H1 (cell line): ENCODE data around the gene RBM20. TPM values are rescaled to one million over a fixed set of nuclear protein-coding genes. Genes with fewer than 3 reads are reported as not detected.

Source experiments
- CTCF ChIA-PET: fragments of 300-600 bp; sonication (Branson Sonifier 250); formaldehyde crosslinking; loops from one replicate; lab custom pipeline; 2021; ENCODE audit not compliant: partially characterized antibody; lab: Charles Lee
- POLR2A ChIA-PET: fragments of 300-600 bp; sonication (Branson Sonifier 250); formaldehyde crosslinking; loops from one replicate; lab custom pipeline; 2021; ENCODE audit warnings: inconsistent platforms; ENCODE audit not compliant: partially characterized antibody; lab: Charles Lee
- DNase-seq, 2 experiments: peaks; one replicate each; pipeline versions ENCODE4 v3.0.0 to v3.0.0-alpha.2; 2010 to 2022; ENCODE audit warnings: low spot score in 2 of 2, low read depth in 1 of 2, mixed read lengths in 1 of 2
- FAIRE-seq: peaks from 2 replicates; lab custom pipeline; 2011; peaks lifted over from hg19 to GRCh38; lab: Jason Lieb, UNC
- H2AFZ ChIP-seq: 2 replicates; pipeline ENCODE4 v1.8.1; 2012; ENCODE audit warnings: low read length, inconsistent platforms
- H2AK5ac ChIP-seq: 2 replicates; pipeline ENCODE4 v1.6.1; 2013; ENCODE audit warnings: low read depth, low read length
- H2BK120ac ChIP-seq: replicated peaks from 2 replicates; pipeline ENCODE3; 2013; ENCODE audit warnings: low read depth, low read length, inconsistent platforms
- H2BK12ac ChIP-seq: 2 replicates; pipeline ENCODE4 v1.6.1; 2013; ENCODE audit warnings: low read depth, low read length
- H2BK15ac ChIP-seq: 2 replicates; pipeline ENCODE4 v1.6.1; 2013; ENCODE audit warnings: low read length
- H2BK20ac ChIP-seq: 2 replicates; pipeline ENCODE4 v1.6.1; 2013; ENCODE audit warnings: low read length
- H2BK5ac ChIP-seq: 2 replicates; pipeline ENCODE4 v1.6.1; 2013; ENCODE audit warnings: low read depth, low read length
- H3K14ac ChIP-seq: 2 replicates; pipeline ENCODE4 v1.6.1; 2013; ENCODE audit warnings: inconsistent platforms; ENCODE audit not compliant: insufficient read length
- H3K18ac ChIP-seq: 2 replicates; pipeline ENCODE4 v1.6.1; 2013; ENCODE audit warnings: low read length; ENCODE audit errors: extremely low read depth
- H3K23ac ChIP-seq: 2 replicates; pipeline ENCODE4 v1.6.1; 2013; ENCODE audit warnings: inconsistent platforms; ENCODE audit not compliant: insufficient read length
- H3K23me2 ChIP-seq: 2 replicates; pipeline ENCODE4 v1.6.1; 2013; ENCODE audit warnings: low read depth, low read length
- H3K27ac ChIP-seq: 2 replicates; pipeline ENCODE4 v1.6.1; 2011; ENCODE audit warnings: low read depth, low read length, inconsistent platforms
- H3K27me3 ChIP-seq, 4 experiments: replicated peaks in 1 of 4; 1 replicate in 1 of 4; 2 replicates in 3 of 4; pipeline versions ENCODE4 v1.6.1 to v1.8.1; 2011 to 2013; ENCODE audit warnings: low read length in 3 of 4, mild to moderate bottlenecking in 3 of 4, inconsistent platforms in 2 of 4, mixed read lengths in 2 of 4, moderate library complexity in 1 of 4; ENCODE audit not compliant: control insufficient read depth in 3 of 4, insufficient read depth in 3 of 4; ENCODE audit errors: extremely low read depth in 1 of 4
- H3K36me3 ChIP-seq, 4 experiments: 2 replicates each; pipeline versions ENCODE4 v1.6.1 to v1.8.1; 2011 to 2013; ENCODE audit warnings: mild to moderate bottlenecking in 4 of 4, low read length in 3 of 4, moderate library complexity in 2 of 4, control low read depth in 1 of 4, inconsistent platforms in 1 of 4; ENCODE audit not compliant: insufficient read depth in 4 of 4, control insufficient read depth in 2 of 4
- H3K4ac ChIP-seq: replicated peaks from 2 replicates; pipeline ENCODE3; 2013; ENCODE audit warnings: low read length, low read depth, mixed read lengths, inconsistent platforms; ENCODE audit not compliant: insufficient read length
- H3K4me1 ChIP-seq, 4 experiments: replicated peaks in 1 of 4; 1 replicate in 1 of 4; 2 replicates in 3 of 4; pipeline versions ENCODE4 v1.6.1 to v1.8.1; 2011 to 2013; ENCODE audit warnings: low read length in 3 of 4, inconsistent platforms in 2 of 4, mixed read lengths in 1 of 4; ENCODE audit not compliant: insufficient read depth in 4 of 4, control insufficient read depth in 3 of 4
- H3K4me2 ChIP-seq, 2 experiments: 2 replicates each; pipeline versions ENCODE4 v1.6.1 to v1.8.1; 2011 to 2013; ENCODE audit warnings: low read depth in 2 of 2, low read length in 2 of 2, control low read depth in 1 of 2, inconsistent platforms in 1 of 2, mild to moderate bottlenecking in 1 of 2; ENCODE audit not compliant: insufficient read depth in 1 of 2
- H3K4me3 ChIP-seq, 4 experiments: fragments of 200-600, 300-600 bp in 1 of 4; sonication (generic), shearing (Covaris generic), sonication (Bioruptor Twin) in 1 of 4; 2 replicates each; pipeline versions ENCODE4 v1.5.1 to v1.8.1; 2011 to 2016; ENCODE audit warnings: low read length in 4 of 4, low read depth in 3 of 4, control low read depth in 2 of 4, inconsistent platforms in 2 of 4, mild to moderate bottlenecking in 2 of 4, mixed read lengths in 1 of 4, moderate library complexity in 1 of 4; ENCODE audit not compliant: insufficient read depth in 2 of 4; ENCODE audit errors: extremely low read depth in 1 of 4
- H3K56ac ChIP-seq: replicated peaks from 2 replicates; pipeline ENCODE3; 2013; ENCODE audit warnings: low read depth, mild to moderate bottlenecking, mixed read lengths, low read length, inconsistent platforms; ENCODE audit not compliant: insufficient read length
- H3K79me1 ChIP-seq: 2 replicates; pipeline ENCODE4 v1.6.1; 2013; ENCODE audit warnings: low read depth, low read length, control low read depth
- H3K79me2 ChIP-seq, 2 experiments: 2 replicates each; pipeline versions ENCODE4 v1.6.1 to v1.8.1; 2012 to 2013; ENCODE audit warnings: low read length in 2 of 2, mild to moderate bottlenecking in 2 of 2, inconsistent platforms in 1 of 2; ENCODE audit not compliant: insufficient read depth in 2 of 2, control insufficient read depth in 1 of 2
- H3K9ac ChIP-seq, 4 experiments: replicated peaks in 1 of 4; 1 replicate in 1 of 4; 2 replicates in 3 of 4; pipeline versions ENCODE4 v1.6.1 to v1.8.1; 2011 to 2013; ENCODE audit warnings: low read depth in 3 of 4, low read length in 3 of 4, control low read depth in 2 of 4, mild to moderate bottlenecking in 2 of 4, moderate library complexity in 2 of 4, inconsistent platforms in 1 of 4; ENCODE audit errors: extremely low read depth in 1 of 4
- H3K9me3 ChIP-seq, 2 experiments: 2 replicates each; pipeline versions ENCODE4 v1.6.1 to v1.8.1; 2012 to 2013; ENCODE audit warnings: mild to moderate bottlenecking in 2 of 2, moderate library complexity in 2 of 2, control low read depth in 1 of 2, inconsistent platforms in 1 of 2, low read depth in 1 of 2, low read length in 1 of 2, mixed read lengths in 1 of 2; ENCODE audit not compliant: insufficient read depth in 2 of 2
- H4K20me1 ChIP-seq, 2 experiments: replicated peaks in 1 of 2; 2 replicates each; pipeline versions ENCODE3 to v1.8.1; 2011 to 2013; ENCODE audit warnings: inconsistent platforms in 2 of 2, low read length in 2 of 2, mild to moderate bottlenecking in 1 of 2; ENCODE audit not compliant: insufficient read depth in 2 of 2, control insufficient read depth in 1 of 2
- H4K5ac ChIP-seq: 2 replicates; pipeline ENCODE4 v1.6.1; 2013; ENCODE audit warnings: low read length, low read depth, mixed read lengths, inconsistent platforms; ENCODE audit not compliant: insufficient read length
- H4K8ac ChIP-seq: 2 replicates; pipeline ENCODE4 v1.8.0; 2013; ENCODE audit warnings: mild to moderate bottlenecking, moderate library complexity, low read length, inconsistent platforms; ENCODE audit not compliant: insufficient read depth; ENCODE audit errors: extremely low read depth
- H4K91ac ChIP-seq: replicated peaks from 2 replicates; pipeline ENCODE3; 2013; ENCODE audit warnings: low read length, mixed read lengths, inconsistent platforms; ENCODE audit not compliant: insufficient read length
- ASH2L ChIP-seq: fragments of 200-600, 300-600 bp; sonication (generic); IDR thresholded peaks from one replicate; pipeline ENCODE4 v1.7.1; 2017; ENCODE audit warnings: low read length
- CHD2 ChIP-seq: IDR thresholded peaks from 2 replicates; pipeline ENCODE4 v1.6.1; 2012; ENCODE audit warnings: low read length, improper control_type of control experiment
- CTBP2 ChIP-seq: IDR thresholded peaks from 2 replicates; pipeline ENCODE4 v1.7.0; 2011; ENCODE audit warnings: borderline replicate concordance, mild to moderate bottlenecking, moderate library complexity, mixed read lengths, low read length; ENCODE audit not compliant: insufficient read depth, insufficient read length
- GABPA ChIP-seq: IDR thresholded peaks from 2 replicates; pipeline ENCODE4 v1.6.1; 2011; ENCODE audit warnings: mild to moderate bottlenecking, low read length, moderate library complexity, borderline replicate concordance; ENCODE audit not compliant: insufficient read depth
- GTF2F1 ChIP-seq: IDR thresholded peaks from 2 replicates; pipeline ENCODE4 v1.6.1; 2012; ENCODE audit warnings: low read depth, low read length, improper control_type of control experiment, borderline replicate concordance
- KDM5A ChIP-seq: fragments of 200-600 bp; IDR thresholded peaks from 2 replicates; pipeline ENCODE4 v1.7.1; 2012; ENCODE audit warnings: mild to moderate bottlenecking, low read length, inconsistent platforms, mixed read lengths
- MAFK ChIP-seq: IDR thresholded peaks from 2 replicates; pipeline ENCODE4 v1.6.1; 2012; ENCODE audit warnings: low read depth, mild to moderate bottlenecking, improper control_type of control experiment, low read length
- NRF1 ChIP-seq: IDR thresholded peaks from 2 replicates; pipeline ENCODE4 v1.6.1; 2011; ENCODE audit warnings: mild to moderate bottlenecking, low read depth, low read length, improper control_type of control experiment
- POLR2A ChIP-seq, 2 experiments: IDR thresholded peaks; 1 replicate in 1 of 2; 2 replicates in 1 of 2; pipeline ENCODE4 v1.6.1; 2011; ENCODE audit warnings: low read depth in 2 of 2, low read length in 2 of 2, mild to moderate bottlenecking in 2 of 2; ENCODE audit errors: control extremely low read depth in 1 of 2
- POU5F1 ChIP-seq: IDR thresholded peaks from 2 replicates; pipeline ENCODE4 v1.6.1; 2011; ENCODE audit warnings: low read depth, mild to moderate bottlenecking, low read length, moderate library complexity
- SAP30 ChIP-seq: fragments of 300-600 bp; sonication (generic); IDR thresholded peaks from 2 replicates; pipeline ENCODE4 v1.7.1; 2012; ENCODE audit warnings: low read length, moderate library complexity, mild to moderate bottlenecking, inconsistent platforms; ENCODE audit not compliant: insufficient read depth, insufficient replicate concordance
- SIRT6 ChIP-seq: IDR thresholded peaks from one replicate; pipeline ENCODE4 v1.7.1; 2012; ENCODE audit warnings: low read length, inconsistent platforms
- SRF ChIP-seq: IDR thresholded peaks from 2 replicates; pipeline ENCODE4 v1.6.1; 2011; ENCODE audit warnings: mild to moderate bottlenecking, low read depth, low read length, moderate library complexity
- TAF7 ChIP-seq: optimal IDR thresholded peaks from 2 replicates; pipeline ENCODE3; 2011; ENCODE audit warnings: low read depth, mild to moderate bottlenecking, inconsistent platforms, low read length, moderate library complexity, borderline replicate concordance
- WGBS, 2 experiments: shearing (Covaris generic) in 1 of 2; methylation state at CpG; one replicate each; pipeline versions ENCODE4 v1.1.6 to v1.1.7; 2013 to 2015; ENCODE audit warnings: low lambda C conversion rate in 2 of 2, mixed read lengths in 2 of 2, inconsistent platforms in 1 of 2, low coverage in 1 of 2, missing lambda C conversion rate in 1 of 2; ENCODE audit not compliant: insufficient replicate concordance in 2 of 2, insufficient coverage in 1 of 2, insufficient read length in 1 of 2; ENCODE audit errors: extremely low coverage in 1 of 2, missing lambda C conversion rate in 1 of 2; 5-methylcytosine and 5-hydroxymethylcytosine counted together
- polyA plus RNA-seq, 7 experiments: library from polyadenylated mRNA; depleted of rRNA in 3 of 7; stranded (reverse) in 5 of 7; unstranded in 2 of 7; fragments of >200 nt in 5 of 7; fragments of 200-250 nt in 2 of 7; gene quantifications; 1 replicate in 5 of 7; 2 replicates in 1 of 7; 4 replicates in 1 of 7; pipeline versions ENCODE4 v1.2.1 to v1.2.3, GENCODE V29; 2011 to 2013; ENCODE audit warnings: missing spikeins in 2 of 7, mixed read lengths in 2 of 7
- total RNA-seq: library from RNA; stranded (reverse); fragmentation: NEBNext Ultra II Directional; extraction: Animal tissue kit (Norgen Biotek cat#: 25700); gene quantifications from 2 replicates; pipeline ENCODE4 v1.2.1, GENCODE V29; 2021

The RBM20 gene
- total and polyA plus RNA-seq, 2 of the 8 experiments (the other 6 are each of a cell fraction or from before 2014, with no cell fraction given), result 0.05 to 0.63 TPM

DNA sequence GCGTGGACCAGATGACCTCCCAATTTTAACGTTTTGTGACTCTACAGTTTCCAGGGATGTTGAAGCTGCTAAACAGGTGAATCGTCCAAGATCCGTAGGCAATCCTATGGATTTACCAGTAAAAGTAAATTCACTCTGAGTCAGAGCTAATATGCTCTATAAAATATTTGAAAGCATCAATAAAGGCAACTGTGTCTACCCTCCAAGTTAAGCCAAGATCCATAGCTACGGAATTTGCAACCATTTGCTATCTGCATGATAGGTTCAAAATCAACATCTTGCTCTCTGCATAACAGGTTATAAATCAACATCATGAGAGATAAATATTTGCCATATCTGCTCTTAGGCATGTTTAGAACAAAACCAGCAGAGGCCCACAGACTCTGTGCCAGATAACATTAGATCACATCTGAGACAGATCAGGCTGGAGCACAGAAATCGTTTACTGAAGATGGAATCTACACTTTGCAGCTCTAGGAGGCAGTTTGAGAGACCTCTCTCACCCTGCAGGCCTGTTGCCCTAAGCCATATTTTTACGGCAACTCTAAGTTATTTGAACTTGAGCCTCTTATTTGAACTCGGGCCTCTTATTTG is 146.9 kb downstream of the RBM20 start:
- Histone ChIP-seq H2AK5ac (no peak overlapping the region), H3K27me3 (no peaks in the 10 kb centered on the region), H2BK20ac (no peak overlapping the region), H4K8ac (no peak overlapping the region), H2BK15ac (no peak overlapping the region), H2BK120ac (no peak overlapping the region), H3K4me2 (no peak overlapping the region), H3K23me2 (no peaks in the 10 kb centered on the region), H2BK12ac (no peak overlapping the region), H3K4ac (no peak overlapping the region), H4K5ac (no peak overlapping the region), H3K9me3 (no peaks in the 10 kb centered on the region), H3K9ac (no peak overlapping the region; a peak in 1 of 7 replicates), H4K91ac (no peak overlapping the region), H3K23ac (no peak overlapping the region), H3K4me1 (peaks cover 0 to 6% (median 2%) of the 10 kb centered on the region in 4 experiments; a peak in 3 of 7 replicates), H4K20me1 (no peaks in the 10 kb centered on the region), H3K4me3 (no peak overlapping the region), H3K79me1 (no peaks in the 10 kb centered on the region), H2BK5ac (no peak overlapping the region), H3K79me2 (no peaks in the 10 kb centered on the region; a peak in 1 of 4 replicates), H3K27ac (no peak overlapping the region), H2AFZ (0 out of 2 replicates have a peak overlapping the region, but pooled peaks have one; percentile 23), H3K18ac (no peak overlapping the region), H3K36me3 (no peaks in the 10 kb centered on the region), H3K14ac (no peak overlapping the region), H3K56ac (no peak overlapping the region)
- no peak for DNase-seq
- POLR2A ChIA-PET, result no interaction called here
- CTCF ChIA-PET, result interaction anchor here (0.9 to 2.4 kb wide), 4 partner anchors 8 to 127 kb away, joined by 3 to 11 read pairs (median 3); no protein-coding TSS in a partner anchor
- FAIRE-seq, result no peak
- 87% methylated on average over 8 of the region's 8 CpGs; no CpG with 5 or more reads in 1 of the 2 experiments for WGBS, 2 experiments
- TF ChIP-seq KDM5A (no peak), SIRT6 (no peak), GABPA (no peak), POLR2A (IDR thresholded peaks at IDR 0.05; ENCODE audit: control extremely low read depth in 1 of 2, low read depth in 2 of 2, low read length in 2 of 2) (no peak), ASH2L (no peak), MAFK (no peak), SAP30 (no peak), CHD2 (no peak), POU5F1 (no peak), CTBP2 (no peak), NRF1 (no peak), TAF7 (no peak), SRF (no peak), GTF2F1 (no peak)
